NT2/D1 (cell line): ENCODE data around the gene GDNF.

Experiments used
- DNase-seq: peaks from one replicate; pipeline ENCODE4 v3.0.0-alpha.2; 2011; ENCODE audit warnings: low read depth, low spot score
- H3K27me3 ChIP-seq: 2 replicates; pipeline ENCODE4 v1.6.0; 2011; ENCODE audit warnings: mild to moderate bottlenecking; ENCODE audit not compliant: insufficient read length, insufficient read depth
- H3K36me3 ChIP-seq: 2 replicates; pipeline ENCODE4 v1.6.1; 2011; ENCODE audit warnings: mild to moderate bottlenecking, low read length, mixed read lengths; ENCODE audit not compliant: insufficient read depth, insufficient read length
- H3K4me1 ChIP-seq: 2 replicates; pipeline ENCODE4 v1.5.1; 2011; ENCODE audit not compliant: insufficient read depth, insufficient read length
- H3K4me3 ChIP-seq: 2 replicates; pipeline ENCODE4 v1.5.1; 2011; ENCODE audit warnings: low read depth; ENCODE audit not compliant: insufficient read length
- H3K9ac ChIP-seq: 2 replicates; pipeline ENCODE4 v1.6.0; 2011; ENCODE audit warnings: low read depth; ENCODE audit not compliant: insufficient read length
- H3K9me3 ChIP-seq: 2 replicates; pipeline ENCODE4 v1.5.1; 2011; ENCODE audit warnings: mild to moderate bottlenecking, low read length; ENCODE audit not compliant: insufficient read depth
- SUZ12 ChIP-seq: IDR thresholded peaks from 2 replicates; pipeline ENCODE4 v1.6.1; 2011; ENCODE audit not compliant: insufficient read length, insufficient read depth; ENCODE audit errors: extremely low read depth
- YY1 ChIP-seq: IDR thresholded peaks from 2 replicates; pipeline ENCODE4 v1.6.1; 2011; ENCODE audit not compliant: insufficient read length, insufficient read depth
- ZNF274 ChIP-seq: IDR thresholded peaks from 2 replicates; pipeline ENCODE4 v1.6.1; 2011; ENCODE audit warnings: mild to moderate bottlenecking, low read depth, low read length

GDNF gene

DNA sequence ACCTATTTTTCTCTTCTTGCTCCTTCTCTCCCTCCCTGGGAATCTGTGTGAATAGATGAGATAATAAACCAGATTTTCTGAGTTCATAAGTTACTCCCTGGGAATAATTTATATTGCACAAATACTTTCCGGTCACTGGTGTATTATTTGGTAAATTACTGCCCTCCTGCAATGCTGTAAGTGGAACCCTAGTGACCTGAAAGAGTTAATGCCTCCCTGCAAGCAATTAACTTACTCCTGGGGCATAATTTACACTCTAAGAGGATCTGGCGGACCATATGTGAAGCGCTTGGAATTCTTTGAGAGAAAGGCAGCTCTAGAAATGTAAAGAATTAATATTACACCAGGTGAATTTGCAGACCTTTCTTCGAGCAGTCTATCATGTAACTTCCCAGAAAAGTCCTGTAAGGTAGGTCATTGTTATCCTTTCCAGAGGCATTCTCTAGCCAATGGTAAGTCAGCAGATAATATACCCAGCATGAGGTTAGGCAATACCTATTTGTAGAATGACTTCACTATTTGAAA is 7.0 kb upstream of the GDNF start:
- no peaks in the 10 kb centered on the region for H3K4me1 ChIP-seq
- no peak for TF ChIP-seq ZNF274
- TF ChIP-seq YY1 = no peak
- no peak for TF ChIP-seq SUZ12
- H3K4me3 ChIP-seq = no peak overlapping the region
- no peak for DNase-seq
- H3K36me3 ChIP-seq = no peaks in the 10 kb centered on the region
- H3K9ac ChIP-seq = no peak overlapping the region
- no peaks in the 10 kb centered on the region for H3K9me3 ChIP-seq
- H3K27me3 ChIP-seq = peaks cover 7% of the 10 kb centered on the region

DNA sequence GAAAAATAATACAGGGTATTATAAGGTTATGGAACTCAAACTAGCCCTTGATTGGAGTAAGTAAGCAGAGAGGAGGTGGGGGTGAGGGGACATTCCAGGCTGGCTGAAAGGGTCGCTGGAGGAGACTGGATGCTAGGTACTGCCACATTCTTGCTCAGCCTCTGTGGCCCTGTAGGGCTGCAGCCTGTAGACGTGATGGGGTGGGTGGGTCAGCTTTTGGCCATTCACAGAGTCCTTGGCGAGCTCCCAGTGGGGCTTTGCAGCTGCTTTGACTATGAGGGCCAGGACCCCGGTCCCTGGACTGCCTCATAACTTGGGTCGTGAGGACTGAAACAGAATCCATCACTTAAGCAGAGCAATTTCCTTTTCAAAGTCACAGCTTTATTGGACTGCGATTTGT is 4.2 kb upstream of the GDNF start:
- no peak for DNase-seq
- TF ChIP-seq ZNF274 = no peak
- TF ChIP-seq YY1 = no peak
- no peak for TF ChIP-seq SUZ12
- H3K36me3 ChIP-seq = no peaks in the 10 kb centered on the region
- H3K27me3 ChIP-seq = peaks cover 34% of the 10 kb centered on the region
- H3K4me1 ChIP-seq = no peaks in the 10 kb centered on the region
- H3K9me3 ChIP-seq = no peaks in the 10 kb centered on the region
- H3K9ac ChIP-seq = no peak overlapping the region
- no peak overlapping the region for H3K4me3 ChIP-seq

GRCh38 chr5:37842048-37842447 is 2.2 kb upstream of the GDNF start:
- TF ChIP-seq YY1 = no peak
- TF ChIP-seq SUZ12 = no peak
- TF ChIP-seq ZNF274 = no peak
- Histone ChIP-seq H3K9me3 (no peaks in the 10 kb centered on the region), H3K9ac (no peak overlapping the region), H3K4me3 (no peak overlapping the region), H3K4me1 (no peaks in the 10 kb centered on the region), H3K36me3 (no peaks in the 10 kb centered on the region), H3K27me3 (peaks cover 53% of the 10 kb centered on the region)
- DNase-seq = no peak

DNA sequence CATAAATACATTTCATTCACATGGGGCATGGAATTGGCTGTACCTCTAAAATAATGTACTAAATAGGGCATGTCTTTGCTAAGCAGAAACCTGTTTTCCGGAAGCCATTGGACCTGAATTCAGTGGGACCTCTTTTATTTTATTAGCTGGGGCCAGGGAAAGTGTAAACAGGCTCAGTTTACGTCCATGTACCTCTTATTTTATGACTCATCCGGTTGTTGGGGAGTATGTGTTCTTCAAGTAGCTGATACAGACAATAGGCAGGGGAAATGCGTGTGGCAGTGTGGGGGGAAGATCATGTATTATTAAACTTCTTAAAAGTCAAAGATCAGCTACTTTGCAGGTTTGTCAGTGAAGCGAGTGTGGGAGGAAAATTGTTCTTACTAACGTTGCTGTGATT is 1.4 kb upstream of the GDNF start:
- DNase-seq = no peak
- TF ChIP-seq ZNF274 (no peak), SUZ12 (no peak), YY1 (no peak)
- Histone ChIP-seq H3K4me3 (no peak overlapping the region), H3K27me3 (peaks cover 62% of the 10 kb centered on the region), H3K9ac (no peak overlapping the region), H3K4me1 (peaks cover 2% of the 10 kb centered on the region), H3K9me3 (no peaks in the 10 kb centered on the region), H3K36me3 (no peaks in the 10 kb centered on the region)

DNA sequence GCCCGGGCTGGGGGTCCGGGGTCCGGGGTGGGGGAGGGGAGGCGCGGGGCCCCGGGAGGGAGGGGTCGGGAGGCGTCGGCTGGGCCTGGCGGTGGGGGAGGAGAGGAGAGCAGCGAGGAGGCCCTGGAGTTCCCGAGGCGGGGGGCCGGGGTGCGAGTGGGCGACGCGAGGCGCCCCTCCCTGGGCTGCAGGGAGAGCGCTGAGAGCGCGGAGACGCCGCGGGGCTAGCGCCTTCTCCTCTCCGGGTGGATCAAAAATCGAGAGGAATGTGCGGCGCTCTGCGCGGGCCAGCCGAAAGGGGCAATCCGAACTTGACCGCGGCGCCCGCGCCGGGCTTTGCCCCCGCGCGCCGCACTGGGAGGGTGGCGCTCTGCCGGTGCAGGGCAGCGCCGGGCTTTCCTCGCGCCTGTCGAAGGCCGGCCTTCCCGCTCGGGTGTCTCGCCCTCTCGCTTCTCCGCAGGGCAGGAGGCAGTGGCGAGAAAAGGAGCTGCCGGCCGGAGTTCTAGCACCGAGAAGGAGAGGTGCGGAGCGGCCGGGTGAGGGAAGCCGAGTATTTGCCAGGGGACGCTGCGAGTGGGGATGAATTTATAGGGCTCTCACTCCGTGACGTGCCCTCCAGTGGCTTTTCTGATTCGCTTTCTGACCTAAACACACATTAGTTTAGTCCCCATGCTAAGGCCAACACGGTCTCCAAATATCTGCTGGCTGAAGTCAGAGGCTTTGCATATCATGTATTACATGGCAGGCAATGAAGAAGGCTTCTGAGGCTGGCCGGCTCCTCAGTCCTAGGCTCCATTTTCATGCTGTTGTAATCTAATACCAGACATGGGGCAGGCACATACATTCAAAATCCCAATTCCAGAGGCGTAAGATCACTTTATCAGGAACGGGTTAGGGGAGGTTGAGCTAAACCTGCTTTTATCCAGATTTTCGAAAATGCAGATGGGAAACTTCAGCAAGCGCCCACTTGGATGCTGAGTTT is 503 bp upstream of the GDNF start:
- DNase-seq = no peak
- no peak for TF ChIP-seq YY1
- no peak for TF ChIP-seq SUZ12
- no peak for TF ChIP-seq ZNF274
- H3K27me3 ChIP-seq = peaks cover 71% of the 10 kb centered on the region

GRCh38 chr5:37838933-37839341 is 904 bp downstream of the GDNF start:
- Histone ChIP-seq H3K4me1 (peaks cover 2% of the 10 kb centered on the region), H3K4me3 (peak overlapping the region; percentile 37), H3K9ac (peak overlapping the region; percentile 50), H3K36me3 (no peaks in the 10 kb centered on the region), H3K27me3 (peaks cover 85% of the 10 kb centered on the region), H3K9me3 (0 out of 2 replicates have a peak, but pooled peaks cover 6% of the 10 kb centered on the region)
- TF ChIP-seq ZNF274 = no peak
- no peak for TF ChIP-seq SUZ12
- TF ChIP-seq YY1 = no peak
- DNase-seq = no peak

More for the DNA sequence above, 503 bp upstream of the GDNF start:
- H3K4me3 ChIP-seq = peak overlapping the region; percentile 39
- no peaks in the 10 kb centered on the region for H3K36me3 ChIP-seq
- 0 out of 2 replicates have a peak, but pooled peaks cover 6% of the 10 kb centered on the region for H3K9me3 ChIP-seq
- peak overlapping the region; percentile 72 for H3K9ac ChIP-seq
- peaks cover 2% of the 10 kb centered on the region for H3K4me1 ChIP-seq
